Measurements from ENCODE around the gene MFAP3. TPM values are rescaled to one million over a fixed set of nuclear protein-coding genes. Genes with fewer than 3 reads are reported as not detected.
"Not testable (repeated sequence)": the region's sequence is repeated elsewhere in the genome, so short reads cannot be mapped to it uniquely, and the experiment has no call there.

MFAP3 gene
- polyA plus RNA-seq, 1 experiment, result 44.8 TPM

DNA sequence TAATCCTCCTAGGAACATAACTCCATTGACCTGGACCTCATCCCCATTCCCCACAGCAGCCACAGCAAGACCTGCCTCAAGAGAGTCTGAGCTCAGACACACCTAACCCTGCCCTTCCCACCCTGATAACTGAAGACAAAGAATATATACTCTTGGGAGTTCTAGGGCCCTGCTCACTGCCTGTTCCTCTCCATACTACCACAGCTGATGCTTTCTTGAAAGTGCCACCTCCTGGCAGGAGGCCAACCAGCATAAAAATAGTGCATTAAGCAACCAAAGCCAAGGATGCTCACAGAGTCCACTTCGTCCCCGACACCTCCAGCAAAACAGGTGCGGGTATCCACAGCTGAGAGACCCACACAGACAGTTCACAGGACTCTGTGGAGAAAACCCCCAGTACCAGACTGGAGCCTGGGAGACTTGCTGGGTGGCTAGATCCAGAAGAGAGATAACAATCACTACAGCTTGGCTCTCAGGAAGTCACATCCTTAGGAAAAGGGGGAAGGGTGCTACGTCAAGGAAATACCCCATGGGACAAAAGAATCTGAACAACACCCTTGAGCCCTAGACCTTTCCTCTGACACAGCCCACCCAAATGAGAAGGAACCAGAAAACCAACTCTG is 23.6 kb upstream of the MFAP3 start:
- TF ChIP-seq, protein P1, sequence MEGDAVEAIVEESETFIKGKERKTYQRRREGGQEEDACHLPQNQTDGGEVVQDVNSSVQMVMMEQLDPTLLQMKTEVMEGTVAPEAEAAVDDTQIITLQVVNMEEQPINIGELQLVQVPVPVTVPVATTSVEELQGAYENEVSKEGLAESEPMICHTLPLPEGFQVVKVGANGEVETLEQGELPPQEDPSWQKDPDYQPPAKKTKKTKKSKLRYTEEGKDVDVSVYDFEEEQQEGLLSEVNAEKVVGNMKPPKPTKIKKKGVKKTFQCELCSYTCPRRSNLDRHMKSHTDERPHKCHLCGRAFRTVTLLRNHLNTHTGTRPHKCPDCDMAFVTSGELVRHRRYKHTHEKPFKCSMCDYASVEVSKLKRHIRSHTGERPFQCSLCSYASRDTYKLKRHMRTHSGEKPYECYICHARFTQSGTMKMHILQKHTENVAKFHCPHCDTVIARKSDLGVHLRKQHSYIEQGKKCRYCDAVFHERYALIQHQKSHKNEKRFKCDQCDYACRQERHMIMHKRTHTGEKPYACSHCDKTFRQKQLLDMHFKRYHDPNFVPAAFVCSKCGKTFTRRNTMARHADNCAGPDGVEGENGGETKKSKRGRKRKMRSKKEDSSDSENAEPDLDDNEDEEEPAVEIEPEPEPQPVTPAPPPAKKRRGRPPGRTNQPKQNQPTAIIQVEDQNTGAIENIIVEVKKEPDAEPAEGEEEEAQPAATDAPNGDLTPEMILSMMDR (IDR thresholded peaks at IDR 0.05; ENCODE audit: low read depth, low read length), result no peak

GRCh38 chr5:154018919-154019318 is 19.8 kb upstream of the MFAP3 start:
- DNase-seq (ENCODE audit: low read depth, low spot score); H3K9me3 ChIP-seq (ENCODE audit: control insufficient read depth, insufficient read depth, low read length); H3K4me3 ChIP-seq (ENCODE audit: low read depth, low read length); POLR2A ChIA-PET; H3K27ac ChIP-seq (ENCODE audit: low read depth, low read length); H3K27me3 ChIP-seq (ENCODE audit: control insufficient read depth, insufficient read depth, low read length); CTCF ChIA-PET: not testable (repeated sequence)

More for the DNA sequence above, 23.6 kb upstream of the MFAP3 start:
- ChIA-PET CTCF (no interaction called here), POLR2A (no interaction called here)
- H3K27me3 ChIP-seq (ENCODE audit: control insufficient read depth, insufficient read depth, low read length), result no peaks in the 10 kb centered on the region
- H3K4me3 ChIP-seq (ENCODE audit: low read depth, low read length), result no peak overlapping the region
- no peak overlapping the region for H3K27ac ChIP-seq (ENCODE audit: low read depth, low read length)
- DNase-seq (ENCODE audit: low read depth, low spot score), result no peak
- no peaks in the 10 kb centered on the region for H3K9me3 ChIP-seq (ENCODE audit: control insufficient read depth, insufficient read depth, low read length)

- H3K9me3 ChIP-seq (ENCODE audit: control insufficient read depth, insufficient read depth, low read length), result no peaks in the 10 kb centered on the region
- no peak overlapping the region for H3K27ac ChIP-seq (ENCODE audit: low read depth, low read length)
- ChIA-PET CTCF (interaction anchor here (0.6 kb wide), 1 partner anchor 171 kb away, joined by 3 read pairs; no protein-coding TSS in a partner anchor), POLR2A (no interaction called here)
- no peak overlapping the region for H3K4me3 ChIP-seq (ENCODE audit: low read depth, low read length)
- H3K27me3 ChIP-seq (ENCODE audit: control insufficient read depth, insufficient read depth, low read length), result no peaks in the 10 kb centered on the region
- TF ChIP-seq, protein P1 (IDR thresholded peaks at IDR 0.05; ENCODE audit: low read depth, low read length), result no peak
- DNase-seq (ENCODE audit: low read depth, low spot score), result no peak
Observed at GRCh38 chr5:154025951-154026350, 12.8 kb upstream of the MFAP3 start.

- Histone ChIP-seq H3K9me3 (ENCODE audit: control insufficient read depth, insufficient read depth, low read length) (no peaks in the 10 kb centered on the region), H3K27ac (ENCODE audit: low read depth, low read length) (no peak overlapping the region), H3K4me3 (ENCODE audit: low read depth, low read length) (no peak overlapping the region), H3K27me3 (ENCODE audit: control insufficient read depth, insufficient read depth, low read length) (no peaks in the 10 kb centered on the region)
- ChIA-PET CTCF (no interaction called here), POLR2A (no interaction called here)
- TF ChIP-seq, protein P1 (IDR thresholded peaks at IDR 0.05; ENCODE audit: low read depth, low read length), result no peak
- DNase-seq (ENCODE audit: low read depth, low spot score), result no peak
Observed at GRCh38 chr5:154031937-154032489, 6.8 kb upstream of the MFAP3 start.

GRCh38 chr5:154034944-154035343 is 3.8 kb upstream of the MFAP3 start:
- Histone ChIP-seq H3K27ac (ENCODE audit: low read depth, low read length) (no peak overlapping the region), H3K27me3 (ENCODE audit: control insufficient read depth, insufficient read depth, low read length) (no peaks in the 10 kb centered on the region), H3K4me3 (ENCODE audit: low read depth, low read length) (no peak overlapping the region), H3K9me3 (ENCODE audit: control insufficient read depth, insufficient read depth, low read length) (no peaks in the 10 kb centered on the region)
- ChIA-PET POLR2A (no interaction called here), CTCF (interaction anchor here (1.0 kb wide), 1 partner anchor 70 kb away, joined by 3 read pairs; no protein-coding TSS in a partner anchor)
- TF ChIP-seq, protein P1 (IDR thresholded peaks at IDR 0.05; ENCODE audit: low read depth, low read length), result no peak
- no peak for DNase-seq (ENCODE audit: low read depth, low spot score)

Measured in AG04450 (cell line).